K562 (cell line): ENCODE data around the gene RUNDC3A. TPM values are rescaled to one million over a fixed set of nuclear protein-coding genes. Genes with fewer than 3 reads are reported as not detected.
A peak's percentile ranks its signal among the peaks of the same experiment; 100 is the strongest.

Experiments
- ATAC-seq: fragments of 200-7000 bp; cut with Tn5 transposase; 3 replicates; pipeline ENCODE4 v1.9.1; 2020; ENCODE audit warnings: moderate library complexity
- BruUV-seq: library from RNA; stranded (reverse); fragments of 400-500 nt; replicated peaks from 2 replicates; lab custom pipeline; 2021; lab: Mats Ljungman, UMichigan
- CTCF ChIA-PET: fragments of 300-600 bp; formaldehyde crosslinking; extraction: SDS; loops from one replicate; lab custom pipeline; 2021; ENCODE audit warnings: low intra/inter-chr PET ratio; lab: Yijun Ruan, JAX
- POLR2A ChIA-PET: fragments of 300-600, 350-650 bp; sonication (Branson Sonifier 250); formaldehyde crosslinking; extraction: SDS; loops from one replicate; lab custom pipeline; 2021; ENCODE audit warnings: antibody characterized with exemption, inconsistent platforms; lab: Yijun Ruan, JAX
- DNase-seq, 4 experiments: peaks; one replicate each; pipeline versions ENCODE4 v3.0.0 to v3.0.0-alpha.2; 2011 to 2018; ENCODE audit warnings: low spot score in 3 of 4, mixed read lengths in 3 of 4; ENCODE audit errors: extremely low read depth in 1 of 4
- FAIRE-seq: peaks from 2 replicates; lab custom pipeline; 2011; peaks lifted over from hg19 to GRCh38; lab: Jason Lieb, UNC
- H2AFZ ChIP-seq: 2 replicates; pipeline ENCODE4 v1.6.0; 2011; ENCODE audit warnings: low read depth, low read length, control low read depth, inconsistent platforms
- H3K27ac ChIP-seq: fragments of 200-600 bp; 3 replicates; pipeline ENCODE4 v1.8.0; 2011; ENCODE audit warnings: low read depth, mild to moderate bottlenecking, control low read depth, inconsistent platforms, low read length, moderate library complexity, mixed read lengths; ENCODE audit errors: extremely low read depth
- H3K27me3 ChIP-seq, 2 experiments: fragments of 300-600 bp in 1 of 2; 2 replicates in 1 of 2; 3 replicates in 1 of 2; pipeline versions ENCODE4 v1.6.0 to v1.8.0; 2011; ENCODE audit warnings: inconsistent platforms in 2 of 2, low read length in 2 of 2, mild to moderate bottlenecking in 1 of 2, mixed read lengths in 1 of 2, moderate library complexity in 1 of 2; ENCODE audit not compliant: control insufficient read depth in 2 of 2, insufficient read depth in 2 of 2
- H3K36me3 ChIP-seq: fragments of 300-600 bp; 3 replicates; pipeline ENCODE4 v1.8.0; 2011; ENCODE audit warnings: mild to moderate bottlenecking, low read length, inconsistent platforms; ENCODE audit not compliant: control insufficient read depth, insufficient read depth
- H3K4me1 ChIP-seq, 2 experiments: fragments of 200-600 bp in 1 of 2; replicated peaks in 1 of 2; 2 replicates in 1 of 2; 3 replicates in 1 of 2; pipeline versions ENCODE4 v1.5.1 to v1.8.0; 2011; ENCODE audit warnings: inconsistent platforms in 2 of 2, low read length in 2 of 2, mild to moderate bottlenecking in 1 of 2, mixed read lengths in 1 of 2, moderate library complexity in 1 of 2; ENCODE audit not compliant: control insufficient read depth in 2 of 2, insufficient read depth in 2 of 2
- H3K4me2 ChIP-seq: 2 replicates; pipeline ENCODE4 v1.6.1; 2011; ENCODE audit warnings: low read length, control low read depth, inconsistent platforms, mixed read lengths; ENCODE audit not compliant: insufficient read depth
- H3K4me3 ChIP-seq: fragments of 200-600 bp; sonication (generic), shearing (Covaris generic); 2 replicates; pipeline ENCODE4 v1.5.1; 2016; ENCODE audit warnings: control low read depth, inconsistent platforms
- H3K79me2 ChIP-seq: fragments of 200-600 bp; 3 replicates; pipeline ENCODE4 v1.8.0; 2011; ENCODE audit warnings: low read length, inconsistent platforms; ENCODE audit not compliant: control insufficient read depth, insufficient read depth
- H3K9ac ChIP-seq, 2 experiments: 2 replicates each; pipeline versions ENCODE4 v1.6.0 to v1.6.1; 2011; ENCODE audit warnings: low read depth in 2 of 2, low read length in 2 of 2, control low read depth in 1 of 2, inconsistent platforms in 1 of 2, mild to moderate bottlenecking in 1 of 2, mixed read lengths in 1 of 2; ENCODE audit not compliant: insufficient read depth in 1 of 2
- H3K9me1 ChIP-seq: one replicate; pipeline ENCODE4 v1.6.0; 2011; ENCODE audit warnings: inconsistent platforms, mild to moderate bottlenecking, low read length, moderate library complexity; ENCODE audit not compliant: control insufficient read depth, insufficient read depth
- H3K9me3 ChIP-seq: replicated peaks from 2 replicates; pipeline ENCODE4 v1.5.1; 2011; ENCODE audit warnings: low read depth, low read length, inconsistent platforms; ENCODE audit not compliant: control insufficient read depth, insufficient read depth
- H4K20me1 ChIP-seq: replicated peaks from 2 replicates; pipeline ENCODE4 v1.6.1; 2011; ENCODE audit warnings: low read length, inconsistent platforms, mixed read lengths; ENCODE audit not compliant: control insufficient read depth, insufficient read depth
- ATF1 ChIP-seq, 2 experiments: fragments of 450-650 bp in 1 of 2; IDR thresholded peaks; 2 replicates each; pipeline ENCODE4 v1.6.1; 2016; ENCODE audit warnings: missing compliant biosample characterization in 1 of 2, missing genetic modification characterization in 1 of 2
- CHD2 ChIP-seq: IDR thresholded peaks from 2 replicates; pipeline ENCODE4 v1.6.1; 2011; ENCODE audit warnings: low read depth, low read length
- ERF ChIP-seq: fragments of 450-650 bp; formaldehyde crosslinking; IDR thresholded peaks from 2 replicates; pipeline ENCODE4 v1.4.0; 2020; ENCODE audit warnings: mild to moderate bottlenecking, mixed read lengths
- EZH2 ChIP-seq: IDR thresholded peaks from 2 replicates; pipeline ENCODE4 v1.6.1; 2012; ENCODE audit warnings: low read depth, mild to moderate bottlenecking, inconsistent platforms, low read length, borderline replicate concordance
- KDM2B ChIP-seq: fragments of 250-450 bp; sonication (Bioruptor Pico); IDR thresholded peaks from 2 replicates; pipeline ENCODE4 v1.8.0; 2021; ENCODE audit warnings: mild to moderate bottlenecking, moderate library complexity
- NUFIP1 ChIP-seq: fragments of 450-650 bp; IDR thresholded peaks from 2 replicates; pipeline ENCODE4 v1.6.1; 2018; ENCODE audit not compliant: partially characterized antibody
- POLR2G ChIP-seq: fragments of 200-400 bp; formaldehyde crosslinking; IDR thresholded peaks from 2 replicates; pipeline ENCODE4 v1.6.1; 2017; ENCODE audit warnings: low read depth, mild to moderate bottlenecking, antibody characterized with exemption, low read length, moderate library complexity
- RBFOX2 ChIP-seq: fragments of 200-400 bp; formaldehyde crosslinking; IDR thresholded peaks from 2 replicates; pipeline ENCODE4 v1.6.1; 2017; ENCODE audit warnings: low read depth, mild to moderate bottlenecking, low read length, moderate library complexity
- RBM22 ChIP-seq: fragments of 200-400 bp; formaldehyde crosslinking; IDR thresholded peaks from 2 replicates; pipeline ENCODE4 v1.6.1; 2018; ENCODE audit warnings: low read length, low read depth; ENCODE audit not compliant: poor library complexity, severe bottlenecking
- STAG1 ChIP-seq: sonication (generic); formaldehyde crosslinking; IDR thresholded peaks from 2 replicates; pipeline ENCODE4 v1.5.0; 2020; ENCODE audit warnings: missing genetic modification reagents, borderline replicate concordance
- U2AF2 ChIP-seq: fragments of 200-400 bp; formaldehyde crosslinking; optimal IDR thresholded peaks from 2 replicates; pipeline ENCODE3; 2017; ENCODE audit warnings: low read depth, mild to moderate bottlenecking, low read length
- ZNF133 ChIP-seq: fragments of 250-450 bp; sonication (Bioruptor Pico); IDR thresholded peaks from 2 replicates; pipeline ENCODE4 v1.4.0; 2020; ENCODE audit warnings: mild to moderate bottlenecking
- ZNF140 ChIP-seq: fragments of 250-450 bp; sonication (Bioruptor Pico); IDR thresholded peaks from 2 replicates; pipeline ENCODE4 v1.8.0; 2021; ENCODE audit warnings: moderate library complexity, mild to moderate bottlenecking, inconsistent platforms
- ZNF217 ChIP-seq: sonication (generic); formaldehyde crosslinking; IDR thresholded peaks from 2 replicates; pipeline ENCODE4 v1.8.0; 2022; ENCODE audit warnings: mild to moderate bottlenecking, missing genetic modification reagents
- WGBS: fragments of 100-300 bp; shearing (Covaris generic); methylation state at CpG from one replicate; pipeline ENCODE4 v1.1.6; 2016; ENCODE audit warnings: low coverage, mixed read lengths; ENCODE audit not compliant: insufficient coverage; ENCODE audit errors: missing lambda C conversion rate; 5-methylcytosine and 5-hydroxymethylcytosine counted together
- in situ Hi-C: fragments of 300-500 bp; cut with MboI; formaldehyde crosslinking; loops from 4 replicates; pipeline ENCODE4 v1.15.0; 2018; ENCODE audit warnings: inconsistent platforms, mixed read lengths
- intact Hi-C: fragments of 100-400 bp; cut with micrococcal nuclease; formaldehyde crosslinking; loops from 2 replicates; pipeline ENCODE4 v1.14.2; 2022
- polyA plus RNA-seq, 8 experiments: library from polyadenylated mRNA; depleted of rRNA in 4 of 8; stranded (reverse) in 5 of 8; unstranded in 3 of 8; fragments of >200 nt; fragmentation: Nextera tagmentation in 2 of 8; fragmentation: Illumina TruSeq in 1 of 8; extraction: Ambion mirVana in 2 of 8; extraction: Trizol in 1 of 8; gene quantifications; 2 replicates each; pipeline versions ENCODE4 v1.2.1 to v1.2.3, GENCODE V29; 2011 to 2014; ENCODE audit warnings: inconsistent platforms in 1 of 8, missing spikeins in 1 of 8
- total RNA-seq, 7 experiments: library from RNA; depleted of rRNA in 6 of 7; stranded (reverse); fragments of >200 nt in 6 of 7; fragmentation: Illumina TruSeq in 2 of 7; extraction: Trizol in 2 of 7; gene quantifications; 2 replicates each; pipeline versions ENCODE4 v1.2.1 to v1.2.3, GENCODE V29; 2011 to 2021; ENCODE audit warnings: low replicate concordance in 1 of 7
- TF ChIP-seq, protein P1 (sequence below): sonication (generic); formaldehyde crosslinking; IDR thresholded peaks from 2 replicates; pipeline ENCODE4 v1.8.0; 2022; ENCODE audit warnings: missing genetic modification reagents, mild to moderate bottlenecking, moderate library complexity, borderline replicate concordance
- TF ChIP-seq, protein P2 (sequence below): sonication (generic); formaldehyde crosslinking; IDR thresholded peaks from 2 replicates; pipeline ENCODE4 v1.8.0; 2022; ENCODE audit warnings: mild to moderate bottlenecking, missing genetic modification reagents

The RUNDC3A gene
- total and polyA plus RNA-seq, 9 of the 15 experiments (the other 6 are each of a cell fraction or from before 2014, with no cell fraction given) = not detected

DNA sequence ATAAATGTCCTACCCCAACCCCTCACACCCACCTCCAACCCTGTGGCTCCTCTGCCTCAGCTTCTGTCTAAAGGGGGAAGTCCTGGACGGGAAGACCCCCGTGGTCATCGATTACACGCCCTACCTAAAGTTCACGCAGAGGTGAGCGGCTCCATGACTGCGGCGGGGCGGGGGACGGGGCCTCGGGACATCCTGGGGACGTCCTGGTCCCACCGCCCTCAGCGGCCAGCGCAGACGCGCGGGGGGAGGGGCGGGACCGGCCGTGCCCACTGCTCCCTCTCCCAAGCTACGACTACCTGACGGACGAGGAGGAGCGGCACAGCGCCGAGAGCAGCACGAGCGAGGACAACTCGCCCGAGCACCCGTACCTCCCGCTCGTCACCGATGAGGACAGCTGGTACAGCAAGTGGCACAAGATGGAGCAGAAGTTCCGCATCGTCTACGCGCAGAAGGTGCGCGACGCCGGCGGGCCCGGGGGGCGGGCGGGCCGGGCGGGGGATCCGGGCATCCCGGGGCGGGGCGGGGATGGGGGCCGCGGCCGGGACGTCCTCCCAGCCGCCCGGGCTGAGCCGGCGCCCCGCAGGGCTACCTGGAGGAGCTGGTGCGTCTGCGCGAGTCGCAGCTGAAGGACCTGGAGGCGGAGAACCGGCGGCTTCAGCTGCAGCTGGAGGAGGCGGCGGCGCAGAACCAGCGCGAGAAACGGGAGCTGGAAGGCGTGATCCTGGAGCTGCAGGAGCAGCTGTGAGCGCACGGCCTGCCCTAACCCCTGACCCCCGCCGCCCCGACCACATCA is 6.7 kb downstream of the RUNDC3A start (continued):
- peak; percentile 80 for TF ChIP-seq CHD2

DNA sequence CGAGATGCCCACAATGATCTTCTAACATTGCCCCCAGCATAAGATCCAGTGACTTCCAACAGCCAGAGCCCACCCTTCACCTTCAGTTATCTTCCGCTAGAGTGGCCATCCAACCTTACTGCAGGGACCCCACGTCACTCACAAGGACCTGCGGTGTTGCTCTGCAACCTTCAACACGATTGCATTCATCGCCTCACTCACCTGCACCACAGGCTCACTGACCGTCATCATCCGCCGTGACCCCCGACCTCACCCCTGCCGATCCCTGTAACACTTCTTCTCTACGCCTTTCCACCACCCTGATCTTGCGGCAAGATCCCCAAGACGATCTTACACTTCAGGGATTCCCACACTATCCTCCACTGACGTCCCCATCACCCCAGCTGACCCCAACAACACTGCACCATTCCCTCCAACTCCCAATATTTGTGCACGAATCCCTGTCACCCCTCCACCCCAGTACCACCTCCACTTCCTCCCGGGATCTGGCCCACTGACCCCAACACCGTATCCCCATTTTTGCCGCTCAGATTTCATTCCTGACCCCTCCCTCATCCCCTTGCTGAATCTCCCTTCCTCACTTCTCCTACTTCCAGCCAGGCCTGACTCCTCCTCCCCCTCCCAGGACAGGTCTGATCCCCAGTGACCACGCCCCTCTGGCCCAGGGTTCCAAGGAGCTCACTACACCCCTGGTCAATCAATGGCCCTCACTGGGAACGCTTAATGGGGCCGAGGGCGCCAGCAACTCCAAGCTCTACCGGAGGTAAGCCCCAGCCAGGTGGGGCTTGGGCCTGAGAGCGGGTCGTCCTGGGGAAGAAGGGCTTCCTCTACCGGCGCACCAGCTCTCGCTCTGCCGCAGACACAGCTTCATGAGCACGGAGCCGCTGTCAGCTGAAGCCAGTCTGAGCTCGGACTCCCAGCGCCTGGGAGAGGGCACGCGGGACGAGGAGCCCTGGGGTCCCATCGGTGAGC is 7.6 kb downstream of the RUNDC3A start:
- no peak overlapping the region; the same call in 1 of the 2 replicates for H3K4me2 ChIP-seq
- ChIA-PET POLR2A (interaction anchor here (0.6 to 1.5 kb wide), 12 partner anchors 9 to 458 kb away, joined by 3 to 9 read pairs (median 4); partner anchors contain the start of gene SLC25A39), CTCF (no interaction called here)
- ATAC-seq = peak; percentile 47
- 24% methylated on average over 31 of the region's 38 CpGs for WGBS
- intact Hi-C loops (no loop called here), in situ Hi-C loops (no loop called here)
- 0 out of 4 replicates have a peak overlapping the region, but pooled peaks of 1 of the 2 experiments have one; percentile 72 for H3K9ac ChIP-seq
- no peaks in the 10 kb centered on the region for H3K9me3 ChIP-seq
- no peak overlapping the region for H2AFZ ChIP-seq
- H3K79me2 ChIP-seq = no peaks in the 10 kb centered on the region
- BruUV-seq = no TSS peak
- peak; percentile 56 to 69 (median 58) for DNase-seq
- peaks cover 25% of the 10 kb centered on the region; the same call in 2 of the 3 replicates for H3K36me3 ChIP-seq
- peaks cover 5 to 52% of the 10 kb centered on the region in 2 experiments; a peak in 3 of 5 replicates for H3K4me1 ChIP-seq
- H3K27ac ChIP-seq = no peak overlapping the region
- TF ChIP-seq NUFIP1 = no peak
- TF ChIP-seq, protein P1, sequence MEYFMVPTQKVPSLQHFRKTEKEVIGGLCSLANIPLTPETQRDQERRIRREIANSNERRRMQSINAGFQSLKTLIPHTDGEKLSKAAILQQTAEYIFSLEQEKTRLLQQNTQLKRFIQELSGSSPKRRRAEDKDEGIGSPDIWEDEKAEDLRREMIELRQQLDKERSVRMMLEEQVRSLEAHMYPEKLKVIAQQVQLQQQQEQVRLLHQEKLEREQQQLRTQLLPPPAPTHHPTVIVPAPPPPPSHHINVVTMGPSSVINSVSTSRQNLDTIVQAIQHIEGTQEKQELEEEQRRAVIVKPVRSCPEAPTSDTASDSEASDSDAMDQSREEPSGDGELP (CRISPR knock-in tag) = 0 out of 2 replicates have a peak, but pooled peaks have one; percentile 30
- TF ChIP-seq STAG1 (CRISPR knock-in tag) = no peak
- TF ChIP-seq, protein P2, sequence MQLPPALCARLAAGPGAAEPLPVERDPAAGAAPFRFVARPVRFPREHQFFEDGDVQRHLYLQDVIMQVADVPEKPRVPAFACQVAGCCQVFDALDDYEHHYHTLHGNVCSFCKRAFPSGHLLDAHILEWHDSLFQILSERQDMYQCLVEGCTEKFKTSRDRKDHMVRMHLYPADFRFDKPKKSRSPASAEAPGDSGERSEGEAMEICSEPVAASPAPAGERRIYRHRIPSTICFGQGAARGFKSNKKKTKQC (CRISPR knock-in tag) = 0 out of 2 replicates have a peak, but pooled peaks have one; percentile 37
- TF ChIP-seq RBFOX2 = 0 out of 2 replicates have a peak, but pooled peaks have one; percentile 14
- peak; percentile 76 for TF ChIP-seq POLR2G
- TF ChIP-seq CHD2 = no peak
- no peak for TF ChIP-seq U2AF2
- TF ChIP-seq ERF = no peak
- TF ChIP-seq ZNF133 (CRISPR knock-in tag) = no peak
- peak; percentile 71 for TF ChIP-seq RBM22
- TF ChIP-seq ATF1 (CRISPR knock-in tag; IDR thresholded peaks at IDR 0.05) = no peak
- no peak for TF ChIP-seq ATF1 (tag; IDR thresholded peaks at IDR 0.05)
- no peak for TF ChIP-seq ZNF140 (CRISPR knock-in tag)
- TF ChIP-seq KDM2B (CRISPR knock-in tag) = no peak
- 0 out of 2 replicates have a peak, but pooled peaks have one; percentile 68 for TF ChIP-seq EZH2
- no peak for TF ChIP-seq ZNF217 (CRISPR knock-in tag)
- peak; percentile 57 for FAIRE-seq
- peaks cover 8% of the 10 kb centered on the region; the same call in 1 of the 2 replicates for H4K20me1 ChIP-seq
- no peak overlapping the region for H3K4me3 ChIP-seq
- H3K27me3 ChIP-seq = peaks cover 3 to 32% of the 10 kb centered on the region in 2 experiments; a peak in 4 of 5 replicates
- peaks cover 6% of the 10 kb centered on the region for H3K9me1 ChIP-seq
